H9 (cell line): Measurements from ENCODE around the gene PGF. TPM values are rescaled to one million over a fixed set of nuclear protein-coding genes. Genes with fewer than 3 reads are reported as not detected.

Source experiments
- DNase-seq: peaks from one replicate; pipeline ENCODE4 v3.0.0-alpha.2; 2017
- H2AFZ ChIP-seq: one replicate; pipeline ENCODE4 v1.6.1; 2013; ENCODE audit warnings: mild to moderate bottlenecking, low read length, control low read depth, moderate library complexity
- H2AK5ac ChIP-seq: 2 replicates; pipeline ENCODE4 v1.6.1; 2013; ENCODE audit warnings: low read length, control low read depth, mixed read lengths; ENCODE audit not compliant: insufficient read length
- H2BK120ac ChIP-seq: one replicate; pipeline ENCODE4 v1.6.1; 2013; ENCODE audit warnings: low read depth, mild to moderate bottlenecking, low read length, control low read depth, inconsistent platforms; ENCODE audit not compliant: poor library complexity, severe bottlenecking
- H2BK12ac ChIP-seq: 2 replicates; pipeline ENCODE4 v1.6.1; 2013; ENCODE audit warnings: low read length, control low read depth, mixed read lengths, low read depth; ENCODE audit not compliant: insufficient read length
- H2BK15ac ChIP-seq: 2 replicates; pipeline ENCODE4 v1.6.1; 2013; ENCODE audit warnings: low read depth, low read length, control low read depth
- H2BK20ac ChIP-seq: one replicate; pipeline ENCODE4 v1.6.1; 2013; ENCODE audit warnings: low read depth, mild to moderate bottlenecking, low read length, control low read depth, inconsistent platforms; ENCODE audit not compliant: poor library complexity, severe bottlenecking
- H2BK5ac ChIP-seq: 2 replicates; pipeline ENCODE4 v1.6.1; 2013; ENCODE audit warnings: low read length, control low read depth, mixed read lengths; ENCODE audit not compliant: insufficient read length
- H3K14ac ChIP-seq: 2 replicates; pipeline ENCODE4 v1.6.1; 2013; ENCODE audit warnings: low read length, control low read depth; ENCODE audit not compliant: insufficient read depth
- H3K18ac ChIP-seq: 2 replicates; pipeline ENCODE4 v1.6.1; 2013; ENCODE audit warnings: low read depth, mild to moderate bottlenecking, mixed read lengths, low read length, control low read depth; ENCODE audit not compliant: insufficient read length
- H3K23ac ChIP-seq: 2 replicates; pipeline ENCODE4 v1.6.1; 2013; ENCODE audit warnings: low read length, control low read depth, mixed read lengths, low read depth; ENCODE audit not compliant: insufficient read length
- H3K23me2 ChIP-seq: 2 replicates; pipeline ENCODE4 v1.6.1; 2013; ENCODE audit warnings: low read depth, mild to moderate bottlenecking, mixed read lengths, low read length, control low read depth; ENCODE audit not compliant: insufficient read length, poor library complexity, severe bottlenecking
- H3K27ac ChIP-seq: 2 replicates; pipeline ENCODE4 v1.5.1; 2013; ENCODE audit warnings: low read length, control low read depth, mixed read lengths, low read depth; ENCODE audit not compliant: insufficient read length
- H3K27me3 ChIP-seq: 2 replicates; pipeline ENCODE4 v1.6.1; 2013; ENCODE audit warnings: low read length, control low read depth, inconsistent platforms; ENCODE audit not compliant: insufficient read depth
- H3K4ac ChIP-seq: 2 replicates; pipeline ENCODE4 v1.6.1; 2013; ENCODE audit warnings: low read depth, mild to moderate bottlenecking, control low read depth, inconsistent platforms, low read length, moderate library complexity
- H3K4me1 ChIP-seq: 2 replicates; pipeline ENCODE4 v1.6.1; 2013; ENCODE audit warnings: low read length, control low read depth, inconsistent platforms; ENCODE audit not compliant: insufficient read depth
- H3K4me2 ChIP-seq: 2 replicates; pipeline ENCODE4 v1.6.1; 2013; ENCODE audit warnings: low read length, control low read depth, mixed read lengths; ENCODE audit not compliant: insufficient read length, insufficient read depth
- H3K56ac ChIP-seq: 2 replicates; pipeline ENCODE4 v1.6.1; 2013; ENCODE audit warnings: low read depth, mild to moderate bottlenecking, mixed read lengths, low read length, control low read depth; ENCODE audit not compliant: insufficient read length
- H3K79me1 ChIP-seq: 2 replicates; pipeline ENCODE4 v1.6.1; 2013; ENCODE audit warnings: low read depth, mild to moderate bottlenecking, moderate library complexity, low read length, control low read depth, inconsistent platforms; ENCODE audit not compliant: insufficient read depth, poor library complexity, severe bottlenecking
- H3K79me2 ChIP-seq: 2 replicates; pipeline ENCODE4 v1.6.1; 2013; ENCODE audit warnings: low read length, control low read depth, inconsistent platforms; ENCODE audit not compliant: insufficient read depth
- H3K9ac ChIP-seq: 2 replicates; pipeline ENCODE4 v1.6.1; 2013; ENCODE audit warnings: low read length, control low read depth, mixed read lengths; ENCODE audit not compliant: insufficient read length; ENCODE audit errors: extremely low read depth
- H3K9me3 ChIP-seq: one replicate; pipeline ENCODE4 v1.6.1; 2013; ENCODE audit warnings: low read depth, low read length, inconsistent platforms; ENCODE audit not compliant: control insufficient read depth
- H3T11ph ChIP-seq: one replicate; pipeline ENCODE4 v1.6.1; 2013; ENCODE audit warnings: mild to moderate bottlenecking, low read length, control low read depth, inconsistent platforms
- H4K20me1 ChIP-seq: one replicate; pipeline ENCODE4 v1.6.1; 2013; ENCODE audit not compliant: control insufficient read depth, insufficient read length, insufficient read depth
- H4K5ac ChIP-seq: 2 replicates; pipeline ENCODE4 v1.6.1; 2013; ENCODE audit warnings: low read depth, mild to moderate bottlenecking, mixed read lengths, low read length, control low read depth; ENCODE audit not compliant: insufficient read length
- H4K8ac ChIP-seq: replicated peaks from 2 replicates; pipeline ENCODE4 v1.6.1; 2013; ENCODE audit warnings: low read length, control low read depth, mixed read lengths, low read depth; ENCODE audit not compliant: insufficient read length
- H4K91ac ChIP-seq: 2 replicates; pipeline ENCODE4 v1.6.1; 2013; ENCODE audit warnings: low read depth, mild to moderate bottlenecking, moderate library complexity, mixed read lengths, low read length, control low read depth; ENCODE audit not compliant: insufficient read length
- H3K27ac Mint-ChIP-seq, 3 experiments: 2 replicates in 2 of 3; 3 replicates in 1 of 3; pipeline ENCODE4 v1.8.0; 2020 to 2021; ENCODE audit warnings: mixed read lengths in 3 of 3, mild to moderate bottlenecking in 1 of 3, moderate library complexity in 1 of 3
- H3K27me3 Mint-ChIP-seq: 2 replicates; pipeline ENCODE4 v1.8.0; 2021; ENCODE audit warnings: low read depth, mild to moderate bottlenecking, moderate library complexity, mixed read lengths
- H3K36me3 Mint-ChIP-seq, 3 experiments: 2 replicates in 2 of 3; 3 replicates in 1 of 3; pipeline ENCODE4 v1.8.0; 2020 to 2021; ENCODE audit warnings: low read depth in 3 of 3, mixed read lengths in 3 of 3; ENCODE audit not compliant: insufficient read depth in 1 of 3
- H3K4me1 Mint-ChIP-seq, 2 experiments: 2 replicates each; pipeline ENCODE4 v1.8.0; 2020; ENCODE audit warnings: mixed read lengths in 2 of 2
- H3K4me3 Mint-ChIP-seq, 2 experiments: 2 replicates in 1 of 2; 3 replicates in 1 of 2; pipeline ENCODE4 v1.8.0; 2020 to 2021; ENCODE audit warnings: mild to moderate bottlenecking in 2 of 2, mixed read lengths in 2 of 2, moderate library complexity in 1 of 2
- H3K9me3 Mint-ChIP-seq, 2 experiments: 2 replicates in 1 of 2; 3 replicates in 1 of 2; pipeline ENCODE4 v1.8.0; 2020; ENCODE audit warnings: mild to moderate bottlenecking in 2 of 2, mixed read lengths in 2 of 2, moderate library complexity in 1 of 2
- WGBS: extraction: QIAGEN DNeasy Blood & Tissue Kit; methylation state at CpG from one replicate; pipeline ENCODE4 v1.1.7; 2013; ENCODE audit warnings: missing lambda C conversion rate, low lambda C conversion rate, mixed read lengths; ENCODE audit not compliant: insufficient read length; ENCODE audit errors: extremely low coverage; 5-methylcytosine and 5-hydroxymethylcytosine counted together
- total RNA-seq: library from RNA; stranded (reverse); gene quantifications from 2 replicates; pipeline ENCODE4 v1.2.1, GENCODE V29; 2021
- TF ChIP-seq, protein P1 (sequence below): fragments of 200-600 bp; sonication (generic); conservative IDR thresholded peaks from 3 replicates; pipeline ENCODE4 v1.8.0; 2021; ENCODE audit warnings: antibody characterized with exemption, mild to moderate bottlenecking

Gene PGF
- total RNA-seq, 1 experiment from 2014 or later = 2.3 TPM

DNA sequence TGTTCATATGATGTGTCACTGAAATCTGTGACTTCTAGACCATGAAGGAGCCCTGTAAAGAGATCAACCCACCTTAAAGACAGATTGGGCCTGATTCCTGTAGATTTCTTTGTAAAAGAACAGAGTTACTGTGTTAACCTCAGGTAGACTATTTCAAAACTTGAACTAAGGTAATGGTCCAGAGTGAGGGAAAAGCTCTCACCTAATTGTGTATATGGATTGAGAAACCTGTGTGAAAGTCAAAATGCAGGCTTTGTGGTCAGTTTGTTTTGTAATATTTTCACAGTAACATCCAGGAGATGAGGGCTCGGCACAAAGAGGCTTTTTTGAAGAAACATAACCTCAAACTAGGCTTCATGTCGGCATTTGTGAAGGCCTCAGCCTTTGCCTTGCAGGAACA lies 57.3 kb downstream of the PGF start:
- H3K27me3 ChIP-seq = no peaks in the 10 kb centered on the region
- TF ChIP-seq, protein P1, sequence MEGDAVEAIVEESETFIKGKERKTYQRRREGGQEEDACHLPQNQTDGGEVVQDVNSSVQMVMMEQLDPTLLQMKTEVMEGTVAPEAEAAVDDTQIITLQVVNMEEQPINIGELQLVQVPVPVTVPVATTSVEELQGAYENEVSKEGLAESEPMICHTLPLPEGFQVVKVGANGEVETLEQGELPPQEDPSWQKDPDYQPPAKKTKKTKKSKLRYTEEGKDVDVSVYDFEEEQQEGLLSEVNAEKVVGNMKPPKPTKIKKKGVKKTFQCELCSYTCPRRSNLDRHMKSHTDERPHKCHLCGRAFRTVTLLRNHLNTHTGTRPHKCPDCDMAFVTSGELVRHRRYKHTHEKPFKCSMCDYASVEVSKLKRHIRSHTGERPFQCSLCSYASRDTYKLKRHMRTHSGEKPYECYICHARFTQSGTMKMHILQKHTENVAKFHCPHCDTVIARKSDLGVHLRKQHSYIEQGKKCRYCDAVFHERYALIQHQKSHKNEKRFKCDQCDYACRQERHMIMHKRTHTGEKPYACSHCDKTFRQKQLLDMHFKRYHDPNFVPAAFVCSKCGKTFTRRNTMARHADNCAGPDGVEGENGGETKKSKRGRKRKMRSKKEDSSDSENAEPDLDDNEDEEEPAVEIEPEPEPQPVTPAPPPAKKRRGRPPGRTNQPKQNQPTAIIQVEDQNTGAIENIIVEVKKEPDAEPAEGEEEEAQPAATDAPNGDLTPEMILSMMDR = no peak
- no peak overlapping the region for H3K27ac ChIP-seq
- no peak overlapping the region for H4K5ac ChIP-seq
- H3K23ac ChIP-seq = no peak overlapping the region
- H3T11ph ChIP-seq = no peak overlapping the region
- no peaks in the 10 kb centered on the region for H3K9me3 ChIP-seq
- no peak overlapping the region for H4K91ac ChIP-seq
- H3K56ac ChIP-seq = no peak overlapping the region
- H3K4me2 ChIP-seq = no peak overlapping the region
- no peaks in the 10 kb centered on the region for H4K20me1 ChIP-seq
- H3K27me3 Mint-ChIP-seq = no peaks in the 10 kb centered on the region
- no peaks in the 10 kb centered on the region for H3K23me2 ChIP-seq
- no peak overlapping the region for H3K14ac ChIP-seq
- H2BK120ac ChIP-seq = no peak overlapping the region
- H3K36me3 Mint-ChIP-seq = peaks cover 81 to 99% (median 98%) of the 10 kb centered on the region in 3 experiments
- H3K79me1 ChIP-seq = no peaks in the 10 kb centered on the region
- DNase-seq = no peak
- H3K4me3 Mint-ChIP-seq = no peak overlapping the region; a peak in 1 of 5 replicates
- no peaks in the 10 kb centered on the region for H3K79me2 ChIP-seq
- no peaks in the 10 kb centered on the region for H3K4me1 ChIP-seq
- no peak overlapping the region for H2BK15ac ChIP-seq
- no peak overlapping the region for H2BK12ac ChIP-seq
- peaks cover 6% of the 10 kb centered on the region in 2 experiments for H3K4me1 Mint-ChIP-seq
- H3K4ac ChIP-seq = no peak overlapping the region
- no peak overlapping the region for H2AFZ ChIP-seq
- no peak overlapping the region for H3K9ac ChIP-seq
- H3K9me3 Mint-ChIP-seq = no peaks in the 10 kb centered on the region
- H3K27ac Mint-ChIP-seq = peak overlapping the region in 1 of 3 experiments; percentile 35; a peak in 1 of 7 replicates
- no peak overlapping the region for H2BK20ac ChIP-seq
- no peak overlapping the region for H2AK5ac ChIP-seq
- WGBS = no CpG with 5 or more reads among the region's 2 CpGs
- H3K18ac ChIP-seq = no peak overlapping the region
- H4K8ac ChIP-seq = no peak overlapping the region
- H2BK5ac ChIP-seq = no peak overlapping the region
